SJSA1 (cell line): Measurements from ENCODE around the gene PRR12. TPM values are rescaled to one million over a fixed set of nuclear protein-coding genes. Genes with fewer than 3 reads are reported as not detected.

Experiments
- DNase-seq, 2 experiments: peaks; one replicate each; pipeline ENCODE4 v3.0.0-alpha.2; 2015 to 2020; ENCODE audit warnings: low spot score in 2 of 2, low read depth in 1 of 2
- H3K27ac ChIP-seq: fragments of 250-450 bp; sonication (Bioruptor Pico); 2 replicates; pipeline ENCODE4 v1.5.1; 2020; ENCODE audit warnings: mild to moderate bottlenecking, moderate library complexity
- H3K27me3 ChIP-seq: fragments of 250-450 bp; sonication (Bioruptor Pico); replicated peaks from 2 replicates; pipeline ENCODE4 v1.5.1; 2020; ENCODE audit warnings: mild to moderate bottlenecking, moderate library complexity
- H3K36me3 ChIP-seq: fragments of 250-450 bp; sonication (Bioruptor Pico); 2 replicates; pipeline ENCODE4 v1.5.1; 2020; ENCODE audit warnings: mild to moderate bottlenecking
- H3K4me1 ChIP-seq: fragments of 250-450 bp; sonication (Bioruptor Pico); replicated peaks from 2 replicates; pipeline ENCODE4 v1.6.1; 2021; ENCODE audit warnings: mild to moderate bottlenecking
- H3K4me3 ChIP-seq: fragments of 250-450 bp; sonication (Bioruptor Pico); 2 replicates; pipeline ENCODE4 v1.5.1; 2020; ENCODE audit warnings: mild to moderate bottlenecking
- H3K9me3 ChIP-seq: fragments of 250-450 bp; sonication (Bioruptor Pico); replicated peaks from 2 replicates; pipeline ENCODE4 v1.5.1; 2020; ENCODE audit warnings: mild to moderate bottlenecking
- total RNA-seq: library from RNA; depleted of rRNA; stranded (reverse); fragments of >200 nt; shearing (Covaris generic); gene quantifications from 2 replicates; pipeline ENCODE4 v1.2.3, GENCODE V29; 2014; rRNA removed

The PRR12 gene, protein sequence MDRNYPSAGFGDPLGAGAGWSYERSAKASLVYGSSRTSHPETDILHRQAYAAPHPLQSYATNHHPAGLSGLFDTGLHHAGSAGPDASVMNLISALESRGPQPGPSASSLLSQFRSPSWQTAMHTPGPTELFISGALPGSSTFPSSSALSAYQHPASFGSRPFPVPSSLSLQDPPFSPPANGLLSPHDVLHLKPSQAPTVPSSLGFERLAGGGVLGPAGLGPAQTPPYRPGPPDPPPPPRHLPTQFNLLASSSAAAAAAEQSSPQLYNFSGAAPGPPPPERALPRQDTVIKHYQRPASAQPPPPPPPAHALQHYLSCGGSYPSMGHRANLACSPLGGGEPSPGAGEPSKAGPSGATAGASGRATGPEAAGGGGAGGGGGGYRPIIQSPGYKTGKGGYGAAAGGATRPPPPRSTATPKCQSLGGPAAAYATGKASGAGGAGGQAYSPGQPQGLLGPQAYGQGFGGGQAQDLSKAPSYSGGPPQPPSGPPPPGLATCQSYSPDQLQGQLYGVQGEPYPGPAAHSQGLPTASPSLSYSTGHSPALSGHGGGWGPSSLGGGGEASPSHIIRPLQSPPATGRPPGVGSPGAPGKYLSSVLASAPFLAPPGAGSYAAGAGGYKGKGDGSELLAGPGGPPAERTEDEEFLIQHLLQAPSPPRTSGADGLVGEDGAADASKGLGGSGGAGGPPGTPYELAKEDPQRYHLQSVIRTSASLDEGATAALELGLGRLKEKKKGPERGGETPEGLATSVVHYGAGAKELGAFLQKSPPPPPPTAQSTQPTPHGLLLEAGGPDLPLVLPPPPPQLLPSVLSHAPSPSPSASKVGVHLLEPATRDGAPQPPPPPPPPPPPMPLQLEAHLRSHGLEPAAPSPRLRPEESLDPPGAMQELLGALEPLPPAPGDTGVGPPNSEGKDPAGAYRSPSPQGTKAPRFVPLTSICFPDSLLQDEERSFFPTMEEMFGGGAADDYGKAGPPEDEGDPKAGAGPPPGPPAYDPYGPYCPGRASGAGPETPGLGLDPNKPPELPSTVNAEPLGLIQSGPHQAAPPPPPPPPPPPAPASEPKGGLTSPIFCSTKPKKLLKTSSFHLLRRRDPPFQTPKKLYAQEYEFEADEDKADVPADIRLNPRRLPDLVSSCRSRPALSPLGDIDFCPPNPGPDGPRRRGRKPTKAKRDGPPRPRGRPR (N-terminal part only)
- 0.66 and 2.6 TPM in 2 replicates for total RNA-seq

DNA sequence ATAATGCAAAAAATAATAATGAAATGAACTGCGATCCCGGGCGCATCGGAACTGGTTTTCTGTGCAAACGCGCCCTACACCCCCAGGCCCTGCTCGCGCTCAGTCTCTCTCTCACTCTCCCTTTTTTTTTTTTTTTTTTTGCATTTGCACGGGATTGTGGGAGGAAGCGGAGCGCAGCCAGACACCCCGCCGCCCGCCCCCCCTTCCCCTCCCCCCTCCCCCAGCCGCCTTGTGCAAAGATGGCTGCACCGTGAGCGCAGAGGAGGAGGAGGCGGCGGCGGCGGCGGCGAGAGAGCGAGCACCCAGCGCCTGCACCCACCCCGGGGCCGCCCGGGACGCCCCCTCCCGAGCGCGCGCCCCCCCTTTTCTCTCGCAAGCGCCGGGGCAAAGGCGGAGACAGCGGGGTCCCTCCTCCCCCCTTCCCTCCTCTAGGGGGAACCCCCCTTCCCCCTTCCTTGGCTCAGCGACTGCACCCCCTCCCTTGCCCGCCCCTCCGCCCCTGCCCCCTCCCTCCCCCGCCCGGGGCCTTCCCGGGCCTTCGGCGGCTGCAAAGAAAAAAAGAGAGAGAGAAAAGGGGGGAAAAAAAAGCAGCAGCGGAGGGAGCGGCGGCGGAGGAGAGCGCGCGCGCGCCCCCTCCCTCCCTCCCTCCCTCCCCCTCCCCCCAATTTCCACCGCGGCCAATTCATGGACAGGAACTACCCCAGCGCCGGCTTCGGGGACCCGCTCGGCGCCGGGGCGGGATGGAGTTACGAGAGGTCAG is at the start of gene PRR12:
Gene PRR12, plus strand, starts transcription at position 212 of the 760 bp plus-strand sequence. Its CDS starts 473 bp downstream, at position 685.
- DNase-seq: peak; percentile 77 to 78
- H3K36me3 ChIP-seq: peaks cover 23% of the 10 kb centered on the region
- no peaks in the 10 kb centered on the region for H3K27me3 ChIP-seq
- H3K4me1 ChIP-seq: peaks cover 22% of the 10 kb centered on the region
- H3K4me3 ChIP-seq: peak within 1 kb of the TSS; percentile 72
- H3K9me3 ChIP-seq: no peaks in the 10 kb centered on the region; the same call in 1 of the 2 replicates
- H3K27ac ChIP-seq: peak within 1 kb of the TSS; percentile 46

DNA sequence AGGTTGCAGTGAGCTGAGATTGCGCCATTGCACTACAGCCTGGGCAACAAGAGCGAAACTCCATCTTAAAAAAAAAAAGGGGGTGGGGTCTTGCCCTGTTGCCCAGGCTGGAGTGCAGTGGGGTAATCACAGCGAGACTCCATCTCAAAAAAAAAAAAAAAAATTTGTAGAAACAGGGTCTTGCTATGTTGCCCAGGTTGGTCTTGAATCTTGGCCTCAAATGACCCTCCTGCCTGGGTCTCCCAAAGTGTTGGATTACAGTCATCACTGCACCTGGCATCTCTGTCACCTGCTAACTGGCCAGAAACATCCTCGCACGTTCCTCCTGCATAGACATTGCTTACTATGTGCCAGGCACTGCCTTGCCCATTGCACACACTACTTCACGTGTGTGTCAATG is 49.1 kb upstream of the PRR12 start:
- Histone ChIP-seq H3K4me1 (peaks cover 7% of the 10 kb centered on the region), H3K36me3 (peaks cover 9% of the 10 kb centered on the region), H3K4me3 (no peak overlapping the region), H3K27me3 (no peaks in the 10 kb centered on the region), H3K27ac (no peak overlapping the region), H3K9me3 (no peaks in the 10 kb centered on the region)
- DNase-seq: no peak

DNA sequence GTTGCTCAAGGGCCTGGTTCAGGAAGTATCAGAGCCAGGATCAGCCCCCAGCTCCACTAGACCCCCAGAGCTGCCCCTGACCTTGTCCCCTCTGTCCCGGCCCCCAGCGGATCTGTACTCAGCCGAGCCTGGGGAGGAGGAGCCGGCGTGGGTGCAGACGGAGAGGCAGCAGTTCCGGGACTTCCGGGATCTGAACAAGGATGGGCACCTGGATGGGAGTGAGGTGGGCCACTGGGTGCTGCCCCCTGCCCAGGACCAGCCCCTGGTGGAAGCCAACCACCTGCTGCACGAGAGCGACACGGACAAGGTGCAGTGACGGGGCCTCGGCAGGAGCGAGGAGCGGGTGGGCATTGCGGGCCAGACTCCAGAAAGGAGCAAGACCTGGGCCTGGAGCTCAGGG is 48.5 kb upstream of the PRR12 start:
- no peak overlapping the region for H3K4me3 ChIP-seq
- H3K9me3 ChIP-seq: no peaks in the 10 kb centered on the region
- DNase-seq: no peak
- no peaks in the 10 kb centered on the region for H3K27me3 ChIP-seq
- H3K27ac ChIP-seq: no peak overlapping the region
- peaks cover 7% of the 10 kb centered on the region; the same call in 1 of the 2 replicates for H3K36me3 ChIP-seq
- H3K4me1 ChIP-seq: peaks cover 7% of the 10 kb centered on the region

DNA sequence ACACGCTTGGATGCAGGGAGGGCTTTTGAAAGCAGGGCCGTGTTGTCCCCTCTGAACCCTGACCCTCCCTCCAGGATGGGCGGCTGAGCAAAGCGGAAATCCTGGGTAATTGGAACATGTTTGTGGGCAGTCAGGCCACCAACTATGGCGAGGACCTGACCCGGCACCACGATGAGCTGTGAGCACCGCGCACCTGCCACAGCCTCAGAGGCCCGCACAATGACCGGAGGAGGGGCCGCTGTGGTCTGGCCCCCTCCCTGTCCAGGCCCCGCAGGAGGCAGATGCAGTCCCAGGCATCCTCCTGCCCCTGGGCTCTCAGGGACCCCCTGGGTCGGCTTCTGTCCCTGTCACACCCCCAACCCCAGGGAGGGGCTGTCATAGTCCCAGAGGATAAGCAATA is 48.0 kb upstream of the PRR12 start:
- Histone ChIP-seq H3K36me3 (peaks cover 7% of the 10 kb centered on the region; the same call in 1 of the 2 replicates), H3K27me3 (no peaks in the 10 kb centered on the region), H3K9me3 (no peaks in the 10 kb centered on the region), H3K4me1 (peaks cover 7% of the 10 kb centered on the region), H3K4me3 (no peak overlapping the region), H3K27ac (no peak overlapping the region)
- no peak for DNase-seq

DNA sequence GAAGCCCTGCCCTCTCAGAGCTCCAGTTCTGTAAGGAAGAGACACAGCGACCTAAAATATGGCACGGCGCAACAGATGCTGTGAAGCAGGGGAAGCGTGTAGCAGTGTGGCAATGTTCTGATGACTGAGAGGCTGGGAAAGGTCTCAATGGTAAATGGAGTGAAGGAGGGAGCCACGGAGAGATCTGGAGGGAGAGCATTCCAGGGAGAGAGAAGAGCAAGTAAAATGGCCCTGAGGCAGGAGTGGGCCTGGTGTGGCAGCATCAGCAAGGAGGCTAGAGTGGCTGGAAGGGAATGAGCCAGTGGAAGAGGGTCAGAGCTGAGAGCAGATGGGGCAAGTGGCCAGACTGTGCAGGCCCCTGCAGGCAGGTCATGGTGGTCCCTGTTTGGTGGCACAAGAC is 46.8 kb upstream of the PRR12 start:
- H3K36me3 ChIP-seq: peaks cover 1% of the 10 kb centered on the region; the same call in 1 of the 2 replicates
- no peak overlapping the region for H3K27ac ChIP-seq
- H3K27me3 ChIP-seq: no peaks in the 10 kb centered on the region
- peaks cover 7% of the 10 kb centered on the region for H3K4me1 ChIP-seq
- no peaks in the 10 kb centered on the region for H3K9me3 ChIP-seq
- H3K4me3 ChIP-seq: no peak overlapping the region
- DNase-seq: no peak

DNA sequence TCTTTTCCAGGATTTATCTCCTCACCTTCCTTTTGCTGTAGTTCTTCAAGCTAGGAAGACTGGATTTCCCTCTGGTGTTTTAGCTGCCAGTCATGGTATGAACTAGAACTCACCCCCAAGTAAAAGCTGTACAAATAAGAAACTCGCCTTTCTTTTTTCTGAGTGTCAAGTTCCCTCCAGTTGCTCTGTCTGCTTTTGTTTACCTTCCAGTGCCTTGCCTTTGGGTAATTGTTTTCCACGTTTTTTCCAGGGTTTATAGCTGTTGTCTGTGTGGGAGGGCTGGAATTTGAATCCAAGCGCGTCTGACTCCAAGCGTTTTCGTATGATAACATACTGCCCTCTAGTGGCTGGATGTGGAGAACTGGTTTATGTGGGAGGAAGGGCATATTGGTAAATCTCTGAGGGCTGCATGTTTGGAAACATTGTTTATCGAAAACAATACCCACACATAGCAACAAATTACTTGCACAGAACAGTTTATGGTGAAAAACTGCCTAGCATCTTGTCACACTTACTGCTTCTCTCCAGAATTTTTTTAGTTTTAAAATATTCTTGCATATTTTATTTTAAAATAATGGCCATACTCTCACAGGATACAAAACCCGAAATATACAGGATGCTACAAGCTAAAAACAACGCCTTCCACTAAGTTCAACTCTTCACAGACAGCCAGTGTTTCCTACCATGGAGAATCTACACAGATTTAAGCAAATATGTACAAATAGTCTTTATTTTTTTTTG is 44.0 kb upstream of the PRR12 start:
- H3K9me3 ChIP-seq: no peaks in the 10 kb centered on the region
- H3K4me3 ChIP-seq: no peak overlapping the region
- H3K36me3 ChIP-seq: no peaks in the 10 kb centered on the region; the same call in 1 of the 2 replicates
- H3K27me3 ChIP-seq: no peaks in the 10 kb centered on the region
- H3K4me1 ChIP-seq: peaks cover 7% of the 10 kb centered on the region
- no peak overlapping the region for H3K27ac ChIP-seq
- DNase-seq: peak; percentile 89 to 91

DNA sequence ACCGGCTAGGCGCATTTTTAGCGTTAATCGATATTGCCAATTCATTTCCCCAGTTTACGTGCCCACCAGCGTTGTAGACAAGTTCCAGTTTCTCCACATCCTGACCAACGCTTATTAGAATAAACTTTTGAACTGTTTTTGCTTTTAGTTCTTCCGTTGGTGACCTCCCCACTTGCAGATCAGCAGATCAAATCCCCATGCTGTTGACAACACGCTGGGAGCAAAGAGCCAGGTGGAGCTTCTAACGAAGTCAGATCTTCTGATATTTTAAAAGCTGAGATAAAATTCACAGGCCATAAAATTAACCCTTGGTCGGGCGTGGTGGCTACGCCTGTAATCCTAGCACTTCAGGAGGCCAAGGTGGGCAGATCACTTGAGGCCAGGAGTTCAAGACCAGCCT is 41.9 kb upstream of the PRR12 start:
- peaks cover 13% of the 10 kb centered on the region for H3K4me1 ChIP-seq
- DNase-seq: no peak
- no peak overlapping the region for H3K27ac ChIP-seq
- H3K36me3 ChIP-seq: peaks cover 10% of the 10 kb centered on the region
- no peaks in the 10 kb centered on the region for H3K9me3 ChIP-seq
- H3K4me3 ChIP-seq: no peak overlapping the region
- H3K27me3 ChIP-seq: no peaks in the 10 kb centered on the region

DNA sequence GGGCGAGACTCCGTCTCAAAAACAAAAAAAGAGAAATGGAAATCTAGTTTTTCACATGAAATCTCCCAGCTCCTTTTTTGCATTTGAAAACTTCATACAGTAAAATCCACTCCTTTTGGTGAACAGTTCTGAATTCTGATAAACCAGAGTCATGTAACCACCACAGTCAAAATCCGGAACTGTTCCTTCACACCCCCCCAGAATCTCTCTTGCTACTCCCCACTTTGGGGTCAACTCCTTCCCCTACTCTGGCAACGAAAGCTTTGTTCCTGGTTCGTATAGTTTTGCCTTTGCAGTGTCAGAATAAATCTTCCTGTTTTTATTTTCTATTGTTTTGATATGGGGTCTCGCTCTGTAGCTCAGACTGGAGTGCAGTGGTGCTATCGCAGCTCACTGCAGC is 39.5 kb upstream of the PRR12 start:
- Histone ChIP-seq H3K36me3 (peaks cover 29% of the 10 kb centered on the region), H3K27ac (no peak overlapping the region), H3K4me1 (peaks cover 14% of the 10 kb centered on the region), H3K9me3 (no peaks in the 10 kb centered on the region), H3K27me3 (no peaks in the 10 kb centered on the region), H3K4me3 (no peak overlapping the region)
- DNase-seq: no peak

DNA sequence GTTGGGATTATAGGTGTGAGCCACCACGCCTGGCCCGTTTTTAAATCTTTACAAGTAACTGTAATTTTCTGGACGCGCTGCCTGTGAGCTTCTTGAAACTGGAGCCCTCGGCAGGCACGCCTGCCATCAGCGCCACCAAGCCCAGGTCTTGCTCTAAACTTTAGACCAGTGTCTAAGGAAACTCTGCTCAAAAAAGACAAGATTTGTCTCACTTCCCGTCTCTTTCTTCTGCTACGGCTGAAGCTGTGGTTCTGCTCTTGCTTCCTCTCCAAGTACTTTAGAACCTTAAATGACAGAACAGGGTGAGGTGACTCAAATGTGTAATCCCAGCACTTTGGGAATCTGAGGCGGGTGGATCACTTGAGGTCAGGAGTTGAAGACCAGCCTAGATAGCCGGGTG is 38.2 kb upstream of the PRR12 start:
- H3K36me3 ChIP-seq: peaks cover 42% of the 10 kb centered on the region
- no peak for DNase-seq
- no peaks in the 10 kb centered on the region for H3K27me3 ChIP-seq
- H3K4me3 ChIP-seq: no peak overlapping the region
- H3K27ac ChIP-seq: no peak overlapping the region
- no peaks in the 10 kb centered on the region for H3K9me3 ChIP-seq
- peaks cover 11% of the 10 kb centered on the region for H3K4me1 ChIP-seq

DNA sequence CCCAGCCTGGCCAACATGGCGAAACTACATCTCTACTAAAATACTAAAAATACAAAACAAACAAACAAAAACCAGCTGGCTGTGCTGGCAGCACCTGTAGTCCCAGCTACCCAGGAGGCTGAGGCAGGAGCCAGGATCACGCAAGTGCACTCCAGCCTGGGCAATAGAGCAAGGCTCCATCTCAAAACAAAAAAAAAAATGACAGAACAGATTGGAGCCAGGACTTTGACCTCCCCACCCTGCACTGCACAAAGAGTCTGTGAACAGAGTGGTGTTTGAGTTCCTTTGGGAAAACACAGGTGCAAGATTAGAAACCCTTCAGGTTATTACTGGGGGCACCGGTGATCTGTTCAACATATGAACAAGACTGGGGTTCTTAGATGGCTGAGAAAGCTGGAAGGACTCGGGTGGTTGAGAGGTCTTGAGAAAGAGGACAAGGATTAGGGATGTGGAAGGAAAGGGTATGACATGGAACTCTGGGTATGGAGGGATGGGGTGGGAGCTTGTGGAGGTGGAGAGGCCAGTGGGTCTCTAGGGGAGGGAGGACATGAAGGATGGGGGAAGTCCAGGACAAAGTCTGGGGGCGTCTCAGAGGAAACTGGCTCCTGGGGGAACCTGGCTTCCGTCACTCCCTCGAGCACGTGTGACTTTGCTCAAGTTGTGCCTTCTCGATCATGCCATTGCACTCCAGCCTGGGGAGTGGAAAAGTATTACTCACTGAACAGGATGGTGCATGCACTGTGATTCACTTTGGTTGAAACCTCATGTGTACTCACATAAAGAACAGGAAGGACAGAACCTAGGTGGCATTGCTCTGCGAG is 37.3 kb upstream of the PRR12 start:
- H3K4me3 ChIP-seq: no peak overlapping the region
- H3K36me3 ChIP-seq: peaks cover 48% of the 10 kb centered on the region
- H3K27ac ChIP-seq: peak overlapping the region; percentile 50
- DNase-seq: peak in 1 of 2 experiments; percentile 30
- no peaks in the 10 kb centered on the region for H3K27me3 ChIP-seq
- no peaks in the 10 kb centered on the region for H3K9me3 ChIP-seq
- H3K4me1 ChIP-seq: peaks cover 11% of the 10 kb centered on the region

DNA sequence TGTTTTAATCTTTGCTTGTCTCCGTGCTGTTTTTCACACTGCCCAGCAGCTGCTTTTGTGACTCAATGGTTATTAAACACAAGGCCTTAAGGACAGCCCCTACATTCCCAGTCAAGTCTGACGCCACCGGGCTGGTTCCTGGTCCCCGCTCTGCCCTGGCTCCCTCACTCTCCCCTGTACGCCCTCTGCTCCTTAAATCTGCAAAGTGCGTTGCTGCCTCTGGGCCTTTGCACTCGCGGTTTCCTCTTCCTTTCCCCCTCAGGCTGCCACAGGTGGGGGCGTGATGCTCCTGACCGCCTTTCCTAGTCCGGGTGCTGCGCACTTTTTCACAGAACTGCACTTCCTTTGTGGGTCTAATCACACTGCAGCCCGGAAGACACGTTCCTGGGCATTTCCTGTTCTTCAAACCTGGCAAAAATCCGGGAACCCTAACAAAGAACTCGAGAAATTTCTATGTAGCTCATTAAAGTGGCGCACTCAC is 36.2 kb upstream of the PRR12 start:
- no peak for DNase-seq
- Histone ChIP-seq H3K4me1 (peaks cover 11% of the 10 kb centered on the region), H3K27me3 (no peaks in the 10 kb centered on the region), H3K4me3 (no peak overlapping the region), H3K9me3 (no peaks in the 10 kb centered on the region), H3K36me3 (peaks cover 59% of the 10 kb centered on the region), H3K27ac (peak overlapping the region; percentile 50)
